ENCODE data around the gene ZNF552.

- TF ChIP-seq POLR2A (IDR thresholded peaks at IDR 0.05): no peak
- TF ChIP-seq EP300 (IDR thresholded peaks at IDR 0.05): no peak
- TF ChIP-seq, protein P1, sequence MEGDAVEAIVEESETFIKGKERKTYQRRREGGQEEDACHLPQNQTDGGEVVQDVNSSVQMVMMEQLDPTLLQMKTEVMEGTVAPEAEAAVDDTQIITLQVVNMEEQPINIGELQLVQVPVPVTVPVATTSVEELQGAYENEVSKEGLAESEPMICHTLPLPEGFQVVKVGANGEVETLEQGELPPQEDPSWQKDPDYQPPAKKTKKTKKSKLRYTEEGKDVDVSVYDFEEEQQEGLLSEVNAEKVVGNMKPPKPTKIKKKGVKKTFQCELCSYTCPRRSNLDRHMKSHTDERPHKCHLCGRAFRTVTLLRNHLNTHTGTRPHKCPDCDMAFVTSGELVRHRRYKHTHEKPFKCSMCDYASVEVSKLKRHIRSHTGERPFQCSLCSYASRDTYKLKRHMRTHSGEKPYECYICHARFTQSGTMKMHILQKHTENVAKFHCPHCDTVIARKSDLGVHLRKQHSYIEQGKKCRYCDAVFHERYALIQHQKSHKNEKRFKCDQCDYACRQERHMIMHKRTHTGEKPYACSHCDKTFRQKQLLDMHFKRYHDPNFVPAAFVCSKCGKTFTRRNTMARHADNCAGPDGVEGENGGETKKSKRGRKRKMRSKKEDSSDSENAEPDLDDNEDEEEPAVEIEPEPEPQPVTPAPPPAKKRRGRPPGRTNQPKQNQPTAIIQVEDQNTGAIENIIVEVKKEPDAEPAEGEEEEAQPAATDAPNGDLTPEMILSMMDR (IDR thresholded peaks at IDR 0.05): no peak
These were observed 28.4 kb downstream of the ZNF552 start for GRCh38 chr19:57786286-57786685.

Measured in suprapubic skin (tissue), 3 donors.